Measurements from ENCODE around the gene WDTC1. TPM values are rescaled to one million over a fixed set of nuclear protein-coding genes. Genes with fewer than 3 reads are reported as not detected.
"Not testable (repeated sequence)": the region's sequence is repeated elsewhere in the genome, so short reads cannot be mapped to it uniquely, and the experiment has no call there.

WDTC1 gene
- total RNA-seq, 1 experiment from 2014 or later: 20.1 TPM

- TF ChIP-seq ZBTB21 (CRISPR knock-in tag; IDR thresholded peaks at IDR 0.05; ENCODE audit: borderline replicate concordance): no peak
- no peak for TF ChIP-seq ATF2 (CRISPR knock-in tag; IDR thresholded peaks at IDR 0.05; ENCODE audit: borderline replicate concordance, low read depth)
These were observed 7.2 kb downstream of the WDTC1 start (continued) for GRCh38 chr1:27241677-27242076.

GRCh38 chr1:27243665-27244064 lies 9.2 kb downstream of the WDTC1 start:
- H3K27me3 Mint-ChIP-seq (ENCODE audit: low read depth); POLR2A ChIA-PET; H3K27ac Mint-ChIP-seq; ATAC-seq; H3K36me3 Mint-ChIP-seq; H3K9me3 Mint-ChIP-seq; H3K4me1 Mint-ChIP-seq; H3K4me3 Mint-ChIP-seq; CTCF ChIA-PET; DNase-seq (ENCODE audit: low spot score): not testable (repeated sequence)

GRCh38 chr1:27246194-27246593 lies 11.8 kb downstream of the WDTC1 start:
- DNase-seq (ENCODE audit: low spot score) (no peak), ATAC-seq (no peak)
- no peak overlapping the region for H3K27ac Mint-ChIP-seq
- TF ChIP-seq NFE2L1 (CRISPR knock-in tag; IDR thresholded peaks at IDR 0.05): no peak
- no peak for TF ChIP-seq PRRX2 (CRISPR knock-in tag; IDR thresholded peaks at IDR 0.05)
- no peak for TF ChIP-seq E2F5 (CRISPR knock-in tag; IDR thresholded peaks at IDR 0.05)
- TF ChIP-seq NR2C2 (CRISPR knock-in tag; IDR thresholded peaks at IDR 0.05): no peak
- TF ChIP-seq FOXK1 (CRISPR knock-in tag; IDR thresholded peaks at IDR 0.05): no peak
- no peak for TF ChIP-seq ZSCAN18 (CRISPR knock-in tag; IDR thresholded peaks at IDR 0.05)
- TF ChIP-seq RORB (CRISPR knock-in tag; IDR thresholded peaks at IDR 0.05): no peak
- no peak for TF ChIP-seq ZNF232 (CRISPR knock-in tag; IDR thresholded peaks at IDR 0.05)
- TF ChIP-seq E2F1 (CRISPR knock-in tag; IDR thresholded peaks at IDR 0.05): no peak
- TF ChIP-seq ZBTB43 (CRISPR knock-in tag; IDR thresholded peaks at IDR 0.05): no peak
- TF ChIP-seq HMGA2 (CRISPR knock-in tag; IDR thresholded peaks at IDR 0.05): no peak
- TF ChIP-seq JUN (CRISPR knock-in tag; IDR thresholded peaks at IDR 0.05): no peak
- no peak for TF ChIP-seq ZNF532 (CRISPR knock-in tag; IDR thresholded peaks at IDR 0.05; ENCODE audit: borderline replicate concordance)
- TF ChIP-seq ZNF416 (CRISPR knock-in tag; IDR thresholded peaks at IDR 0.05): no peak
- TF ChIP-seq PRDM15 (CRISPR knock-in tag; IDR thresholded peaks at IDR 0.05): no peak
- no peak for TF ChIP-seq TEAD4 (CRISPR knock-in tag; IDR thresholded peaks at IDR 0.05)
- CTCF ChIA-PET: no interaction called here
- no peaks in the 10 kb centered on the region for H3K27me3 Mint-ChIP-seq (ENCODE audit: low read depth)
- peaks cover 8% of the 10 kb centered on the region for H3K36me3 Mint-ChIP-seq
- POLR2A ChIA-PET: no interaction called here
- no peak overlapping the region for H3K4me3 Mint-ChIP-seq
- no peaks in the 10 kb centered on the region for H3K4me1 Mint-ChIP-seq
- peaks cover 5% of the 10 kb centered on the region for H3K9me3 Mint-ChIP-seq
